CD4-positive, alpha-beta T cell (primary cell): ENCODE measurements around the gene AEBP1. TPM values are rescaled to one million over a fixed set of nuclear protein-coding genes. Genes with fewer than 3 reads are reported as not detected.

Source experiments
- ATAC-seq: fragments of 200-7000 bp; cut with Tn5 transposase; one replicate; pipeline ENCODE4 v1.10.0; 2022; ENCODE audit warnings: mild to moderate bottlenecking; ENCODE audit not compliant: poor library complexity
- CTCF ChIA-PET: fragments of 350-600 bp; sonication (Branson Sonifier 250); formaldehyde crosslinking; loops from one replicate; lab custom pipeline; 2021; ENCODE audit warnings: antibody characterized with exemption, inconsistent platforms; lab: Charles Lee
- POLR2A ChIA-PET: fragments of 350-600 bp; sonication (Branson Sonifier 250); formaldehyde crosslinking; loops from one replicate; lab custom pipeline; 2021; ENCODE audit warnings: antibody characterized with exemption, inconsistent platforms; lab: Charles Lee
- DNase-seq, 14 experiments: peaks; one replicate each; pipeline ENCODE4 v3.0.0-alpha.2; 2013 to 2020; ENCODE audit warnings: mixed read lengths in 2 of 14
- H3K27ac ChIP-seq, 2 donors: one replicate each; pipeline versions ENCODE4 v1.5.1 to v1.7.0; 2013; ENCODE audit warnings: low read length in 2 of 2, low read depth in 1 of 2, mild to moderate bottlenecking in 1 of 2
- H3K27me3 ChIP-seq, 2 experiments: 1 replicate in 1 of 2; 2 replicates in 1 of 2; pipeline versions ENCODE4 v1.6.1 to v1.7.0; 2013; ENCODE audit warnings: low read length in 2 of 2, control low read depth in 1 of 2, mild to moderate bottlenecking in 1 of 2, moderate library complexity in 1 of 2; ENCODE audit not compliant: insufficient read depth in 2 of 2, control insufficient read depth in 1 of 2
- H3K36me3 ChIP-seq: one replicate; pipeline ENCODE4 v1.6.1; 2013; ENCODE audit warnings: low read length, control low read depth; ENCODE audit not compliant: insufficient read depth
- H3K4me1 ChIP-seq: one replicate; pipeline ENCODE4 v1.6.1; 2013; ENCODE audit warnings: low read length, control low read depth; ENCODE audit not compliant: insufficient read depth
- H3K4me3 ChIP-seq: one replicate; pipeline ENCODE4 v1.5.1; 2013; ENCODE audit warnings: mild to moderate bottlenecking, low read length, moderate library complexity
- H3K9me3 ChIP-seq, 2 experiments: 1 replicate in 1 of 2; 2 replicates in 1 of 2; pipeline versions ENCODE4 v1.6.1 to v1.7.0; 2013; ENCODE audit warnings: low read length in 2 of 2, mild to moderate bottlenecking in 2 of 2, control low read depth in 1 of 2, moderate library complexity in 1 of 2; ENCODE audit not compliant: control insufficient read depth in 1 of 2, insufficient read depth in 1 of 2
- H3K27ac Mint-ChIP-seq: one replicate; pipeline ENCODE4 v1.8.0; 2020; ENCODE audit warnings: mixed read lengths
- H3K27me3 Mint-ChIP-seq: one replicate; pipeline ENCODE4 v1.8.0; 2021; ENCODE audit warnings: mixed read lengths
- H3K36me3 Mint-ChIP-seq: one replicate; pipeline ENCODE4 v1.8.0; 2021; ENCODE audit warnings: low read depth, mixed read lengths
- H3K4me1 Mint-ChIP-seq: one replicate; pipeline ENCODE4 v1.8.0; 2021; ENCODE audit warnings: low read depth, mixed read lengths
- H3K4me3 Mint-ChIP-seq: one replicate; pipeline ENCODE4 v1.8.0; 2020; ENCODE audit warnings: mild to moderate bottlenecking, mixed read lengths
- H3K9me3 Mint-ChIP-seq: one replicate; pipeline ENCODE4 v1.8.0; 2020; ENCODE audit warnings: mixed read lengths
- CTCF ChIP-seq: fragments of 200-600 bp; IDR thresholded peaks from one replicate; pipeline ENCODE4 v1.8.0; 2022; ENCODE audit warnings: antibody characterized with exemption, mild to moderate bottlenecking
- intact Hi-C, 2 experiments: fragments of 100-400 bp; cut with DNase I in 1 of 2; cut with micrococcal nuclease in 1 of 2; formaldehyde crosslinking; loops; one replicate each; pipeline versions ENCODE4 v1.15.1 to v1.9.0; 2023 to 2025; cut with DNase I, micrococcal nuclease
- total RNA-seq, 174 experiments: library from RNA in 2 of 174; stranded (reverse) in 2 of 174; gene quantifications; one replicate each; pipeline ENCODE4 v1.2.3 and lab custom pipeline; 2021 to 2026

Gene AEBP1
- total RNA-seq, 2 experiments from 2014 or later = 20.3 to 21.3 TPM

GRCh38 chr7:44154703-44155102 lies 50.6 kb downstream of the AEBP1 start:
- Histone ChIP-seq H3K4me3 (no peak overlapping the region), H3K9me3 (no peaks in the 10 kb centered on the region), H3K27me3 (no peaks in the 10 kb centered on the region), H3K4me1 (no peaks in the 10 kb centered on the region), H3K27ac (no peak overlapping the region), H3K36me3 (no peaks in the 10 kb centered on the region)
- H3K4me1 Mint-ChIP-seq = no peaks in the 10 kb centered on the region
- no peak for DNase-seq
- no peaks in the 10 kb centered on the region for H3K9me3 Mint-ChIP-seq
- intact Hi-C loops = no loop called here
- no peak for ATAC-seq
- H3K4me3 Mint-ChIP-seq = no peak overlapping the region
- H3K36me3 Mint-ChIP-seq = no peaks in the 10 kb centered on the region
- no peaks in the 10 kb centered on the region for H3K27me3 Mint-ChIP-seq
- no peak overlapping the region for H3K27ac Mint-ChIP-seq
- no peak for TF ChIP-seq CTCF
- ChIA-PET POLR2A (no interaction called here), CTCF (no interaction called here)

GRCh38 chr7:44155191-44156185 lies 51.3 kb downstream of the AEBP1 start:
- ATAC-seq (no peak), DNase-seq (peak in 1 of 14 experiments; percentile 16)
- Mint-ChIP-seq H3K36me3 (no peaks in the 10 kb centered on the region), H3K27me3 (no peaks in the 10 kb centered on the region), H3K9me3 (no peaks in the 10 kb centered on the region), H3K4me1 (no peaks in the 10 kb centered on the region), H3K4me3 (no peak overlapping the region), H3K27ac (no peak overlapping the region)
- no peak overlapping the region for H3K4me3 ChIP-seq
- intact Hi-C loops = no loop called here
- H3K27ac ChIP-seq = no peak overlapping the region
- H3K36me3 ChIP-seq = no peaks in the 10 kb centered on the region
- H3K4me1 ChIP-seq = no peaks in the 10 kb centered on the region
- CTCF ChIA-PET = no interaction called here
- no peaks in the 10 kb centered on the region for H3K9me3 ChIP-seq
- no peak for TF ChIP-seq CTCF
- POLR2A ChIA-PET = no interaction called here
- no peaks in the 10 kb centered on the region for H3K27me3 ChIP-seq

GRCh38 chr7:44156453-44157010 lies 52.4 kb downstream of the AEBP1 start:
- no peaks in the 10 kb centered on the region for H3K9me3 ChIP-seq
- H3K4me1 ChIP-seq = no peaks in the 10 kb centered on the region
- Mint-ChIP-seq H3K4me3 (no peak overlapping the region), H3K4me1 (no peaks in the 10 kb centered on the region), H3K36me3 (no peaks in the 10 kb centered on the region), H3K9me3 (no peaks in the 10 kb centered on the region), H3K27ac (no peak overlapping the region), H3K27me3 (no peaks in the 10 kb centered on the region)
- intact Hi-C loops = no loop called here
- ATAC-seq = no peak
- DNase-seq = peak in 1 of 14 experiments; percentile 19
- no peak for TF ChIP-seq CTCF
- ChIA-PET POLR2A (no interaction called here), CTCF (no interaction called here)
- no peaks in the 10 kb centered on the region for H3K27me3 ChIP-seq
- no peaks in the 10 kb centered on the region for H3K36me3 ChIP-seq
- no peak overlapping the region for H3K4me3 ChIP-seq
- H3K27ac ChIP-seq = no peak overlapping the region
